ENCODE measurements around the gene CAMK2G. TPM values are rescaled to one million over a fixed set of nuclear protein-coding genes. Genes with fewer than 3 reads are reported as not detected.

The CAMK2G gene
- total and polyA plus RNA-seq, 2 experiments from 2014 or later, result 30.6 to 34.1 TPM

DNA sequence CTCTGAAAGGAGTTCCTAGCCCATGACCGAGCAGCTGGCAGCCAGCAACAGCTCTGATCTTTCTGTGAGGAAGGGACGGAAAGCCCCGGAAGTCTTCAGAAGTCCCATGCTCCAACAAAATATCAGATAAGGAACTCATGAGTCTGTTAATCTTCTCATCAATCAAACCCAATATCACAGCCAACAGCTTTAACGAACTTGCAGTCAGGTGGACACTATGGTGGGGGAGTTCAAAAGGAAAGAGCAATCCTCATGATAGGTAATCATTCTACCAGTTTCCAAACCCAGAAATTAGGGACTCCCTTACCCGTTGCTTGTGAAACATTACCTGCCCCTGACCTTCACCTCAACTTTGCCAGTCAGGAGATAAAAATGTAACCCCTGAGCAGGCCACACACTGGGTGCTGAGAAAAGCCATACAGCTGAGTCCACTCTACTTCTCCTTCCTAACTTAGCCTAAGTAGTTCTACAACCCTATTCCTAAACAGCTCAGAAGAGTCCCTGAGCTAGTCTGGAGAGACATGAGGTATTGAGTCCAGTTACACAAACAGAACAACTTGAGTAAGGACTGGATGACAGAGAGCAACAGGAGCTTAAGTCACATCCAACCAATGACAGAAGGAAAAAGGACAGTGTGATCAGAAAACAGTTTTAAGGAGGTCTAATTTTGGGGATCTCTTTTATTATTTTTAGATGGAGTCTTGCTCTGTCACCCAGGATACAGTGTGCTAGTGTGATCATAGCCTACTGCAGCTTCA, 65.1 kb downstream of the CAMK2G start:
- no peak for ATAC-seq
- H3K4me1 ChIP-seq (ENCODE audit: insufficient read depth), result peaks cover 7% of the 10 kb centered on the region
- no peaks in the 10 kb centered on the region for H3K79me2 ChIP-seq (replicated peaks; ENCODE audit: insufficient read depth)
- H4K20me1 ChIP-seq (replicated peaks; ENCODE audit: insufficient read depth), result 0 out of 2 replicates have a peak, but pooled peaks cover 3% of the 10 kb centered on the region
- DNase-seq (ENCODE audit: low spot score), result no peak
- no peak overlapping the region for H3K4me2 ChIP-seq
- Mint-ChIP-seq H3K4me1 (peaks cover 13% of the 10 kb centered on the region), H3K27ac (no peak overlapping the region), H3K4me3 (no peak overlapping the region; the same call in 2 of the 3 replicates), H3K27me3 (ENCODE audit: insufficient read depth, low read depth, poor library complexity) (peaks cover 14% of the 10 kb centered on the region), H3K36me3 (ENCODE audit: low read depth) (peaks cover 38% of the 10 kb centered on the region), H3K9me3 (no peaks in the 10 kb centered on the region)
- TF ChIP-seq, protein P1, sequence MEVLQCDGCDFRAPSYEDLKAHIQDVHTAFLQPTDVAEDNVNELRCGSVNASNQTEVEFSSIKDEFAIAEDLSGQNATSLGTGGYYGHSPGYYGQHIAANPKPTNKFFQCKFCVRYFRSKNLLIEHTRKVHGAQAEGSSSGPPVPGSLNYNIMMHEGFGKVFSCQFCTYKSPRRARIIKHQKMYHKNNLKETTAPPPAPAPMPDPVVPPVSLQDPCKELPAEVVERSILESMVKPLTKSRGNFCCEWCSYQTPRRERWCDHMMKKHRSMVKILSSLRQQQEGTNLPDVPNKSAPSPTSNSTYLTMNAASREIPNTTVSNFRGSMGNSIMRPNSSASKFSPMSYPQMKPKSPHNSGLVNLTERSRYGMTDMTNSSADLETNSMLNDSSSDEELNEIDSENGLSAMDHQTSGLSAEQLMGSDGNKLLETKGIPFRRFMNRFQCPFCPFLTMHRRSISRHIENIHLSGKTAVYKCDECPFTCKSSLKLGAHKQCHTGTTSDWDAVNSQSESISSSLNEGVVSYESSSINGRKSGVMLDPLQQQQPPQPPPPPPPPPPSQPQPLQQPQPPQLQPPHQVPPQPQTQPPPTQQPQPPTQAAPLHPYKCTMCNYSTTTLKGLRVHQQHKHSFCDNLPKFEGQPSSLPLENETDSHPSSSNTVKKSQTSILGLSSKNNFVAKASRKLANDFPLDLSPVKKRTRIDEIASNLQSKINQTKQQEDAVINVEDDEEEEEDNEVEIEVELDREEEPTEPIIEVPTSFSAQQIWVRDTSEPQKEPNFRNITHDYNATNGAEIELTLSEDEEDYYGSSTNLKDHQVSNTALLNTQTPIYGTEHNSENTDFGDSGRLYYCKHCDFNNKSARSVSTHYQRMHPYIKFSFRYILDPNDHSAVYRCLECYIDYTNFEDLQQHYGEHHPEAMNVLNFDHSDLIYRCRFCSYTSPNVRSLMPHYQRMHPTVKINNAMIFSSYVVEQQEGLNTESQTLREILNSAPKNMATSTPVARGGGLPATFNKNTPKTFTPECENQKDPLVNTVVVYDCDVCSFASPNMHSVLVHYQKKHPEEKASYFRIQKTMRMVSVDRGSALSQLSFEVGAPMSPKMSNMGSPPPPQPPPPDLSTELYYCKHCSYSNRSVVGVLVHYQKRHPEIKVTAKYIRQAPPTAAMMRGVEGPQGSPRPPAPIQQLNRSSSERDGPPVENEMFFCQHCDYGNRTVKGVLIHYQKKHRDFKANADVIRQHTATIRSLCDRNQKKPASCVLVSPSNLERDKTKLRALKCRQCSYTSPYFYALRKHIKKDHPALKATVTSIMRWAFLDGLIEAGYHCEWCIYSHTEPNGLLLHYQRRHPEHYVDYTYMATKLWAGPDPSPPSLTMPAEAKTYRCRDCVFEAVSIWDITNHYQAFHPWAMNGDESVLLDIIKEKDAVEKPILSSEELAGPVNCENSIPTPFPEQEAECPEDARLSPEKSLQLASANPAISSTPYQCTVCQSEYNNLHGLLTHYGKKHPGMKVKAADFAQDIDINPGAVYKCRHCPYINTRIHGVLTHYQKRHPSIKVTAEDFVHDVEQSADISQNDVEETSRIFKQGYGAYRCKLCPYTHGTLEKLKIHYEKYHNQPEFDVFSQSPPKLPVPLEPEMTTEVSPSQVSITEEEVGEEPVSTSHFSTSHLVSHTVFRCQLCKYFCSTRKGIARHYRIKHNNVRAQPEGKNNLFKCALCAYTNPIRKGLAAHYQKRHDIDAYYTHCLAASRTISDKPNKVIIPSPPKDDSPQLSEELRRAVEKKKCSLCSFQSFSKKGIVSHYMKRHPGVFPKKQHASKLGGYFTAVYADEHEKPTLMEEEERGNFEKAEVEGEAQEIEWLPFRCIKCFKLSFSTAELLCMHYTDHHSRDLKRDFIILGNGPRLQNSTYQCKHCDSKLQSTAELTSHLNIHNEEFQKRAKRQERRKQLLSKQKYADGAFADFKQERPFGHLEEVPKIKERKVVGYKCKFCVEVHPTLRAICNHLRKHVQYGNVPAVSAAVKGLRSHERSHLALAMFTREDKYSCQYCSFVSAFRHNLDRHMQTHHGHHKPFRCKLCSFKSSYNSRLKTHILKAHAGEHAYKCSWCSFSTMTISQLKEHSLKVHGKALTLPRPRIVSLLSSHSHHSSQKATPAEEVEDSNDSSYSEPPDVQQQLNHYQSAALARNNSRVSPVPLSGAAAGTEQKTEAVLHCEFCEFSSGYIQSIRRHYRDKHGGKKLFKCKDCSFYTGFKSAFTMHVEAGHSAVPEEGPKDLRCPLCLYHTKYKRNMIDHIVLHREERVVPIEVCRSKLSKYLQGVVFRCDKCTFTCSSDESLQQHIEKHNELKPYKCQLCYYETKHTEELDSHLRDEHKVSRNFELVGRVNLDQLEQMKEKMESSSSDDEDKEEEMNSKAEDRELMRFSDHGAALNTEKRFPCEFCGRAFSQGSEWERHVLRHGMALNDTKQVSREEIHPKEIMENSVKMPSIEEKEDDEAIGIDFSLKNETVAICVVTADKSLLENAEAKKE (CRISPR knock-in tag; IDR thresholded peaks at IDR 0.05), result no peak
- 0 out of 2 replicates have a peak, but pooled peaks cover 8% of the 10 kb centered on the region for H3F3A ChIP-seq (replicated peaks; ENCODE audit: low read depth)
- no peaks in the 10 kb centered on the region for H3K9me2 ChIP-seq (ENCODE audit: insufficient read depth)
- H3K36me3 ChIP-seq (ENCODE audit: insufficient read depth), result peaks cover 3% of the 10 kb centered on the region; the same call in 1 of the 2 replicates
- H3K4me3 ChIP-seq, result no peak overlapping the region
- no peak overlapping the region for H3K27ac ChIP-seq (ENCODE audit: low read depth)
- H2AFZ ChIP-seq, result no peak overlapping the region
- H3K27me3 ChIP-seq (ENCODE audit: insufficient read depth), result no peaks in the 10 kb centered on the region

GRCh38 chr10:73808021-73808815, 66.1 kb downstream of the CAMK2G start:
- DNase-seq (ENCODE audit: low spot score) (no peak), ATAC-seq (no peak)
- H3K36me3 ChIP-seq (ENCODE audit: insufficient read depth), result peaks cover 3% of the 10 kb centered on the region; the same call in 1 of the 2 replicates
- no peak overlapping the region for H3K4me2 ChIP-seq
- H3K9me3 Mint-ChIP-seq, result no peaks in the 10 kb centered on the region
- H4K20me1 ChIP-seq (replicated peaks; ENCODE audit: insufficient read depth), result 0 out of 2 replicates have a peak, but pooled peaks cover 3% of the 10 kb centered on the region
- H3K36me3 Mint-ChIP-seq (ENCODE audit: low read depth), result peaks cover 43% of the 10 kb centered on the region
- no peak overlapping the region for H3K27ac ChIP-seq (ENCODE audit: low read depth)
- H3K9me2 ChIP-seq (ENCODE audit: insufficient read depth), result no peaks in the 10 kb centered on the region
- peaks cover 12% of the 10 kb centered on the region for H3K4me1 Mint-ChIP-seq
- H3K4me3 Mint-ChIP-seq, result no peak overlapping the region
- peaks cover 7% of the 10 kb centered on the region for H3K4me1 ChIP-seq (ENCODE audit: insufficient read depth)
- H3K27me3 ChIP-seq (ENCODE audit: insufficient read depth), result no peaks in the 10 kb centered on the region
- H3K79me2 ChIP-seq (replicated peaks; ENCODE audit: insufficient read depth), result no peaks in the 10 kb centered on the region
- H2AFZ ChIP-seq, result no peak overlapping the region
- no peak overlapping the region for H3K4me3 ChIP-seq
- H3K27me3 Mint-ChIP-seq (ENCODE audit: insufficient read depth, low read depth, poor library complexity), result peaks cover 12% of the 10 kb centered on the region
- 0 out of 2 replicates have a peak, but pooled peaks cover 8% of the 10 kb centered on the region for H3F3A ChIP-seq (replicated peaks; ENCODE audit: low read depth)
- H3K27ac Mint-ChIP-seq, result no peak overlapping the region
- TF ChIP-seq EZH2 (IDR thresholded peaks at IDR 0.05; ENCODE audit: low read depth, unreplicated experiment) (no peak), JUNB (IDR thresholded peaks at IDR 0.05; ENCODE audit: unreplicated experiment) (no peak)
- TF ChIP-seq, protein P2, sequence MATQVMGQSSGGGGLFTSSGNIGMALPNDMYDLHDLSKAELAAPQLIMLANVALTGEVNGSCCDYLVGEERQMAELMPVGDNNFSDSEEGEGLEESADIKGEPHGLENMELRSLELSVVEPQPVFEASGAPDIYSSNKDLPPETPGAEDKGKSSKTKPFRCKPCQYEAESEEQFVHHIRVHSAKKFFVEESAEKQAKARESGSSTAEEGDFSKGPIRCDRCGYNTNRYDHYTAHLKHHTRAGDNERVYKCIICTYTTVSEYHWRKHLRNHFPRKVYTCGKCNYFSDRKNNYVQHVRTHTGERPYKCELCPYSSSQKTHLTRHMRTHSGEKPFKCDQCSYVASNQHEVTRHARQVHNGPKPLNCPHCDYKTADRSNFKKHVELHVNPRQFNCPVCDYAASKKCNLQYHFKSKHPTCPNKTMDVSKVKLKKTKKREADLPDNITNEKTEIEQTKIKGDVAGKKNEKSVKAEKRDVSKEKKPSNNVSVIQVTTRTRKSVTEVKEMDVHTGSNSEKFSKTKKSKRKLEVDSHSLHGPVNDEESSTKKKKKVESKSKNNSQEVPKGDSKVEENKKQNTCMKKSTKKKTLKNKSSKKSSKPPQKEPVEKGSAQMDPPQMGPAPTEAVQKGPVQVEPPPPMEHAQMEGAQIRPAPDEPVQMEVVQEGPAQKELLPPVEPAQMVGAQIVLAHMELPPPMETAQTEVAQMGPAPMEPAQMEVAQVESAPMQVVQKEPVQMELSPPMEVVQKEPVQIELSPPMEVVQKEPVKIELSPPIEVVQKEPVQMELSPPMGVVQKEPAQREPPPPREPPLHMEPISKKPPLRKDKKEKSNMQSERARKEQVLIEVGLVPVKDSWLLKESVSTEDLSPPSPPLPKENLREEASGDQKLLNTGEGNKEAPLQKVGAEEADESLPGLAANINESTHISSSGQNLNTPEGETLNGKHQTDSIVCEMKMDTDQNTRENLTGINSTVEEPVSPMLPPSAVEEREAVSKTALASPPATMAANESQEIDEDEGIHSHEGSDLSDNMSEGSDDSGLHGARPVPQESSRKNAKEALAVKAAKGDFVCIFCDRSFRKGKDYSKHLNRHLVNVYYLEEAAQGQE (IDR thresholded peaks at IDR 0.05; ENCODE audit: unreplicated experiment), result no peak

Measured in GM23338 (cell line).